Esophagus squamous epithelium (tissue), 5 donors: ENCODE results near the gene TCP11L1. TPM values are rescaled to one million over a fixed set of nuclear protein-coding genes. Genes with fewer than 3 reads are reported as not detected.

Source experiments
- DNase-seq: peaks from one replicate; lab custom pipeline; 2025; lab: John Stamatoyannopoulos, UW
- H3K27ac ChIP-seq, 4 donors: fragments of 200-600 bp; sonication (generic); one replicate each; pipeline ENCODE4 v1.5.1; 2016 to 2019; ENCODE audit warnings: mild to moderate bottlenecking in 1 of 4
- H3K27me3 ChIP-seq, 4 donors: fragments of 200-600 bp; sonication (generic); 1 replicate in 3 of 4; 2 replicates in 1 of 4; pipeline versions ENCODE4 v1.5.1 to v1.6.0; 2017 to 2021; ENCODE audit warnings: antibody characterized with exemption in 1 of 4
- H3K36me3 ChIP-seq, 3 donors: fragments of 200-600 bp; sonication (generic); one replicate each; pipeline ENCODE4 v1.5.1; 2016 to 2019
- H3K4me1 ChIP-seq, 3 donors: fragments of 200-600 bp; sonication (generic); one replicate each; pipeline ENCODE4 v1.5.1; 2017 to 2019
- H3K4me3 ChIP-seq, 4 donors: fragments of 200-600 bp; sonication (generic); 1 replicate in 3 of 4; 2 replicates in 1 of 4; pipeline ENCODE4 v1.5.1; 2016 to 2019; ENCODE audit warnings: mild to moderate bottlenecking in 2 of 4, moderate library complexity in 1 of 4
- H3K9me3 ChIP-seq, 3 donors: fragments of 200-600 bp; sonication (generic); one replicate each; pipeline ENCODE4 v1.5.1; 2016 to 2019
- POLR2A ChIP-seq, 4 donors: fragments of 450-650 bp; IDR thresholded peaks; one replicate each; pipeline ENCODE4 v1.6.1; 2017; ENCODE audit warnings: antibody characterized with exemption in 4 of 4, mild to moderate bottlenecking in 4 of 4, moderate library complexity in 3 of 4
- WGBS, 2 donors: methylation state at CpG; one replicate each; pipeline ENCODE4 v1.1.5; 2018; 5-methylcytosine and 5-hydroxymethylcytosine counted together
- intact Hi-C: fragments of 100-400 bp; cut with DNase I; formaldehyde crosslinking; loops from one replicate; pipeline ENCODE4 v1.15.0; 2022
- total RNA-seq, 4 donors: library from RNA; depleted of rRNA; stranded (reverse); fragments of >200 nt; gene quantifications; one replicate each; pipeline ENCODE4 v1.1.0, GENCODE V29; 2016
- TF ChIP-seq, protein P1 (sequence below), 6 experiments: fragments of 450-650 bp in 4 of 6; fragments of 200-600 bp in 2 of 6; sonication (generic) in 2 of 6; IDR thresholded peaks; one replicate each; pipeline ENCODE4 v1.5.1; 2016 to 2019; ENCODE audit warnings: antibody characterized with exemption in 6 of 6, mild to moderate bottlenecking in 4 of 6, moderate library complexity in 4 of 6
- donor health status: DM: yes; HTN: yes; CAD: no.

Gene TCP11L1, protein sequence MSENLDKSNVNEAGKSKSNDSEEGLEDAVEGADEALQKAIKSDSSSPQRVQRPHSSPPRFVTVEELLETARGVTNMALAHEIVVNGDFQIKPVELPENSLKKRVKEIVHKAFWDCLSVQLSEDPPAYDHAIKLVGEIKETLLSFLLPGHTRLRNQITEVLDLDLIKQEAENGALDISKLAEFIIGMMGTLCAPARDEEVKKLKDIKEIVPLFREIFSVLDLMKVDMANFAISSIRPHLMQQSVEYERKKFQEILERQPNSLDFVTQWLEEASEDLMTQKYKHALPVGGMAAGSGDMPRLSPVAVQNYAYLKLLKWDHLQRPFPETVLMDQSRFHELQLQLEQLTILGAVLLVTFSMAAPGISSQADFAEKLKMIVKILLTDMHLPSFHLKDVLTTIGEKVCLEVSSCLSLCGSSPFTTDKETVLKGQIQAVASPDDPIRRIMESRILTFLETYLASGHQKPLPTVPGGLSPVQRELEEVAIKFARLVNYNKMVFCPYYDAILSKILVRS
- total RNA-seq = 10 to 100 TPM; 15.0 to 31.8 (median 17.7) TPM

DNA sequence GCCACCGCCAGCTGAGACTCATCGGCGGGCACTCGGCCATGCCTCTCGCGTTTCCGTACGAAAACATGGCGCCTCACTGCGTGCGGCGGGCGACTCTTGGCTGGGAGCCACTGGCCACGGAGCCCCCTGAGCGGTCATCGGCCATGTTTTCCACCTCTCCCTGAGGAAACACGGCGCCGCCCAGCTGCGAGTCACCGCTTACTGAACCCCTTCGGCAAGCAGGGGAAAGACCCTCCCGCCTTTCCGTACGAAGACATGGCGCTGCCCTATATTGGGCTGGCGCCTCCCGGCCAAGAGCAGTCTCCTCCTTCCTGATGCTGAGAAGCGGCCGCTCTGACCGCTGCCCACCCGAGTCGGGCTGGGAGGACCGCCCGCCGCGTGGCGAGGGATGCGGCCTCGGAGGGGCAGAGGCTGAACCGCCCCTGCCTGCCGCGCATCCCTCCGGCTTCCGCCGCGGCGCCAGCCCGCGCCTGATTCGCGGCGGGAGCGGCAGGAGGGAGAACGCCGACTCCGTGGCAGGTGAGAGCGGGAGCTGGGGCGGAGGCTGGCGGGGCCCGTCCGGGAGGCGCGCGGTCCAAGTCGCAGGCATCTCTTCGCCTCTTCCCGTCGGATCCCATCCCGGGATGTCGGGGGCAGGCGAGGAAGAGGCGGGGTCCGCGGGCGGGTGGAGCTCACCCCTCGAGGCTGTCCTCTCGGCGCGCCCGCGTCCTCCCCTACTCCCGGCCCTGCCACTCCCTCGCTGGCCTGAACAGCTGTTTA, at the start of gene TCP11L1:
TCP11L1 (plus strand) TSS at position 299 of the 759 bp plus-strand sequence. CDS start 4,202 bp downstream, outside the sequence.
- 0% methylated on average over 1 of the region's 84 CpGs; no CpG with 5 or more reads in 1 of the 2 donors for WGBS, 2 donors
- DNase-seq = peak; percentile 84
- H3K27ac ChIP-seq = peak within 1 kb of the TSS; percentile 98 to 100 (median 98)
- H3K36me3 ChIP-seq = peaks cover 0 to 10% (median 0%) of the 10 kb centered on the region in 3 donors
- peaks cover 0 to 53% (median 16%) of the 10 kb centered on the region in 3 donors for H3K4me1 ChIP-seq
- no peaks in the 10 kb centered on the region for H3K9me3 ChIP-seq
- peak within 1 kb of the TSS; percentile 84 to 96 (median 91) for H3K4me3 ChIP-seq
- H3K27me3 ChIP-seq = no peaks in the 10 kb centered on the region
- TF ChIP-seq, protein P1, sequence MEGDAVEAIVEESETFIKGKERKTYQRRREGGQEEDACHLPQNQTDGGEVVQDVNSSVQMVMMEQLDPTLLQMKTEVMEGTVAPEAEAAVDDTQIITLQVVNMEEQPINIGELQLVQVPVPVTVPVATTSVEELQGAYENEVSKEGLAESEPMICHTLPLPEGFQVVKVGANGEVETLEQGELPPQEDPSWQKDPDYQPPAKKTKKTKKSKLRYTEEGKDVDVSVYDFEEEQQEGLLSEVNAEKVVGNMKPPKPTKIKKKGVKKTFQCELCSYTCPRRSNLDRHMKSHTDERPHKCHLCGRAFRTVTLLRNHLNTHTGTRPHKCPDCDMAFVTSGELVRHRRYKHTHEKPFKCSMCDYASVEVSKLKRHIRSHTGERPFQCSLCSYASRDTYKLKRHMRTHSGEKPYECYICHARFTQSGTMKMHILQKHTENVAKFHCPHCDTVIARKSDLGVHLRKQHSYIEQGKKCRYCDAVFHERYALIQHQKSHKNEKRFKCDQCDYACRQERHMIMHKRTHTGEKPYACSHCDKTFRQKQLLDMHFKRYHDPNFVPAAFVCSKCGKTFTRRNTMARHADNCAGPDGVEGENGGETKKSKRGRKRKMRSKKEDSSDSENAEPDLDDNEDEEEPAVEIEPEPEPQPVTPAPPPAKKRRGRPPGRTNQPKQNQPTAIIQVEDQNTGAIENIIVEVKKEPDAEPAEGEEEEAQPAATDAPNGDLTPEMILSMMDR (IDR thresholded peaks at IDR 0.05) = no peak
- peak in 2 of 4 donors; percentile 77 to 81 for TF ChIP-seq POLR2A (IDR thresholded peaks at IDR 0.05)
- intact Hi-C loops = no loop called here

DNA sequence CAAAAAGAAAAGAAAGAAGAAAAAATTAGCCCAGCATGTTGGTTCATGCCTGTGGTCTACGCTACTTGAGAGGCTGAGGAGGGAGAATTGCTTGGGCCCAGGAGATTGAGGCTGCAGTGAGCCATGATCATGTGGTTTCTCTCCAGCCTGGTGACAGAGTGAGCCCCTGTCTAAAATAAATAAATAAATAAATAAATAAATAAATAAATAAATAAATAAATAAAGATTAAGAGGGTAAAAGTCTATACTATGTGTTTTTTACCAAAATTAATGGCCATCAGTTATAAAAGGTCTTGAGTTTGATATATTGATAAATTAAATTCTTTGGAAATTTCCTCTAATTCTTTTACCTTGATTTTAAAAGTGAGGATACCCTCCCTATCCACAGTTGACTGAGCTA, 48.9 kb upstream of the TCP11L1 start:
- Histone ChIP-seq H3K4me3 (no peak overlapping the region), H3K36me3 (no peaks in the 10 kb centered on the region), H3K27me3 (no peaks in the 10 kb centered on the region), H3K9me3 (peaks cover 0 to 4% (median 0%) of the 10 kb centered on the region in 3 donors), H3K27ac (no peak overlapping the region), H3K4me1 (no peaks in the 10 kb centered on the region)
- 0 to 73% methylated on average over 1 of the region's 1 CpG for WGBS, 2 donors
- no peak for TF ChIP-seq POLR2A (IDR thresholded peaks at IDR 0.05)
- TF ChIP-seq, protein P1 (IDR thresholded peaks at IDR 0.05) = no peak
- intact Hi-C loops = no loop called here
- DNase-seq = no peak

DNA sequence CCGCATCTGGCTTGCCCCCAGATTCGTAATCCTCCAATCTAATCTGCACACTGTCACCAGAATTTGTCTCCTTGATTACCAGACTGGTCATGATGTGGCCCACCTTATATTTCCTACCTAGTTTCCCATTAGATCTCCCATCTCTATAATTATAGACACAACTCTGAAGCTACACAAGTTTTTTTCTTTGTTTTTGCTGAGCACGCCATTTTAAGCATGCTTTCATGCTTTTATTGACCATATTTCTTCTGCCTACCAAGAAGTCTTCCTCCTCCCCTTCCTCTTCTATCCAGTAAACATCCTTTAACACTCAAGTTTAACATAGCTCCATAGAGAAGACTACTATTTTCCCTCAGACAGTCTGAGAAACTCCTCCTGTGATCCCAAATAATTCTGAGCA, 47.9 kb upstream of the TCP11L1 start:
- H3K4me3 ChIP-seq = no peak overlapping the region
- TF ChIP-seq, protein P1 (IDR thresholded peaks at IDR 0.05) = no peak
- no peak for TF ChIP-seq POLR2A (IDR thresholded peaks at IDR 0.05)
- no peaks in the 10 kb centered on the region for H3K36me3 ChIP-seq
- peaks cover 0 to 4% (median 0%) of the 10 kb centered on the region in 3 donors for H3K9me3 ChIP-seq
- H3K27ac ChIP-seq = no peak overlapping the region
- H3K27me3 ChIP-seq = no peaks in the 10 kb centered on the region
- 83 to 91% methylated on average over 3 of the region's 3 CpGs for WGBS, 2 donors
- intact Hi-C loops = no loop called here
- no peak for DNase-seq
- no peaks in the 10 kb centered on the region for H3K4me1 ChIP-seq

DNA sequence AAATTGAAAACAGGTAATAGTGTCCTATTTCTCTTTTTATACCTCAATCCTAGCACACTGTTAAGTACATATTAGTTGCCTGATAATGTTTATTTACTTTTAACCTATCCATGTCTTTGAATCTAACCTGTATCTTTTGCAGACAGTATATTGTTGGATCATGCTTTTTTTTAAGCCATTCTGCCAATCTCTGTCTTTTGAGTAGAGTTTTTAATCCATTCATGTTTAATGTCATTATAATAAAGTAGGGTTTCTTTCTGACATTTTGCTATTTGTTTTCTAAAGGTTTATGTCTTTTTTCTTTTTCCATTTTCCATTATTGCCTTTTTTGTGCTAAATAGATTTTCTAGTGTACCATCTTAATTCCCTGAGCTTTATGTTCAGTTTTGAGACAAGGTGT, 47.5 kb upstream of the TCP11L1 start:
- H3K4me3 ChIP-seq = no peak overlapping the region
- TF ChIP-seq, protein P1 (IDR thresholded peaks at IDR 0.05) = no peak
- TF ChIP-seq POLR2A (IDR thresholded peaks at IDR 0.05) = no peak
- no peaks in the 10 kb centered on the region for H3K27me3 ChIP-seq
- no peaks in the 10 kb centered on the region for H3K4me1 ChIP-seq
- DNase-seq = no peak
- intact Hi-C loops = no loop called here
- H3K36me3 ChIP-seq = no peaks in the 10 kb centered on the region
- peaks cover 0 to 4% (median 0%) of the 10 kb centered on the region in 3 donors for H3K9me3 ChIP-seq
- H3K27ac ChIP-seq = no peak overlapping the region
